Chondrocyte (in vitro differentiated cells): Measurements from ENCODE around the gene SLC28A1. TPM values are rescaled to one million over a fixed set of nuclear protein-coding genes. Genes with fewer than 3 reads are reported as not detected.

ENCODE experiments used
- DNase-seq: peaks from one replicate; pipeline ENCODE4 v3.0.0; 2021; ENCODE audit warnings: mixed read lengths, low spot score
- H3K27ac Mint-ChIP-seq: one replicate; pipeline ENCODE4 v1.8.0; 2021; ENCODE audit warnings: mild to moderate bottlenecking, moderate library complexity, mixed read lengths; ENCODE audit not compliant: unreplicated experiment
- H3K27me3 Mint-ChIP-seq: 2 replicates; pipeline ENCODE4 v1.8.0; 2021; ENCODE audit warnings: low read depth, mixed read lengths
- H3K36me3 Mint-ChIP-seq: 2 replicates; pipeline ENCODE4 v1.8.0; 2021; ENCODE audit warnings: low read depth, mixed read lengths
- H3K4me1 Mint-ChIP-seq: 2 replicates; pipeline ENCODE4 v1.8.0; 2021; ENCODE audit warnings: low read depth, mild to moderate bottlenecking, mixed read lengths
- H3K4me3 Mint-ChIP-seq: one replicate; pipeline ENCODE4 v1.8.0; 2021; ENCODE audit warnings: mild to moderate bottlenecking, moderate library complexity, mixed read lengths; ENCODE audit not compliant: unreplicated experiment
- H3K9me3 Mint-ChIP-seq: 2 replicates; pipeline ENCODE4 v1.8.0; 2021; ENCODE audit warnings: low read depth, mixed read lengths
- total RNA-seq: library from RNA; stranded (reverse); gene quantifications from 3 replicates; pipeline ENCODE4 v1.2.1, GENCODE V29; 2021
- TF ChIP-seq, protein P1 (sequence below): fragments of 200-600 bp; sonication (generic); IDR thresholded peaks from 2 replicates; pipeline ENCODE4 v1.5.0; 2021; ENCODE audit warnings: antibody characterized with exemption, mild to moderate bottlenecking, moderate library complexity

Gene SLC28A1
- total RNA-seq, 1 donor from 2014 or later, result not detected

DNA sequence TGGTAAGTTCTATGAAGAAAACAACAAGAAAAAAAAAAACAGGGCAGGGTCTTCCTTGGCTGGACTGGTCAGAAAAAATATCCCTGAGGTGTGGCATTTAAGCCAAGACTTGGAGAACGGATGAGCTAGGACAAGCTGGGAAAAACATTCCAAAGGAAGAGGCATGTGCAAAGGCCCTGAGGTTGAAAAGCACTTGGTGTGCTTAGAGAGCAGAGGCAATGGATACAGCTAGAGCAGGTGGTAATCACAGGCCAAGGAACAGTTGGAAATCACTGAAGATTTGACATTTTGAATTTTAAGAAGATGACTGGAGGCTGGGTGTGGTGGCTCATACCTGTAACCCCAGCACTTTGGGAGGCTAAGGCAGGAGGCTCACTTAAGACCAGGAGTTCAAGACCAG is 54.3 kb downstream of the SLC28A1 start:
- H3K27me3 Mint-ChIP-seq, result peaks cover 6% of the 10 kb centered on the region
- H3K4me3 Mint-ChIP-seq, result no peak overlapping the region
- H3K27ac Mint-ChIP-seq, result no peak overlapping the region
- DNase-seq, result no peak
- H3K9me3 Mint-ChIP-seq, result no peaks in the 10 kb centered on the region
- TF ChIP-seq, protein P1, sequence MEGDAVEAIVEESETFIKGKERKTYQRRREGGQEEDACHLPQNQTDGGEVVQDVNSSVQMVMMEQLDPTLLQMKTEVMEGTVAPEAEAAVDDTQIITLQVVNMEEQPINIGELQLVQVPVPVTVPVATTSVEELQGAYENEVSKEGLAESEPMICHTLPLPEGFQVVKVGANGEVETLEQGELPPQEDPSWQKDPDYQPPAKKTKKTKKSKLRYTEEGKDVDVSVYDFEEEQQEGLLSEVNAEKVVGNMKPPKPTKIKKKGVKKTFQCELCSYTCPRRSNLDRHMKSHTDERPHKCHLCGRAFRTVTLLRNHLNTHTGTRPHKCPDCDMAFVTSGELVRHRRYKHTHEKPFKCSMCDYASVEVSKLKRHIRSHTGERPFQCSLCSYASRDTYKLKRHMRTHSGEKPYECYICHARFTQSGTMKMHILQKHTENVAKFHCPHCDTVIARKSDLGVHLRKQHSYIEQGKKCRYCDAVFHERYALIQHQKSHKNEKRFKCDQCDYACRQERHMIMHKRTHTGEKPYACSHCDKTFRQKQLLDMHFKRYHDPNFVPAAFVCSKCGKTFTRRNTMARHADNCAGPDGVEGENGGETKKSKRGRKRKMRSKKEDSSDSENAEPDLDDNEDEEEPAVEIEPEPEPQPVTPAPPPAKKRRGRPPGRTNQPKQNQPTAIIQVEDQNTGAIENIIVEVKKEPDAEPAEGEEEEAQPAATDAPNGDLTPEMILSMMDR, result no peak
- no peaks in the 10 kb centered on the region for H3K4me1 Mint-ChIP-seq
- H3K36me3 Mint-ChIP-seq, result peaks cover 1% of the 10 kb centered on the region

DNA sequence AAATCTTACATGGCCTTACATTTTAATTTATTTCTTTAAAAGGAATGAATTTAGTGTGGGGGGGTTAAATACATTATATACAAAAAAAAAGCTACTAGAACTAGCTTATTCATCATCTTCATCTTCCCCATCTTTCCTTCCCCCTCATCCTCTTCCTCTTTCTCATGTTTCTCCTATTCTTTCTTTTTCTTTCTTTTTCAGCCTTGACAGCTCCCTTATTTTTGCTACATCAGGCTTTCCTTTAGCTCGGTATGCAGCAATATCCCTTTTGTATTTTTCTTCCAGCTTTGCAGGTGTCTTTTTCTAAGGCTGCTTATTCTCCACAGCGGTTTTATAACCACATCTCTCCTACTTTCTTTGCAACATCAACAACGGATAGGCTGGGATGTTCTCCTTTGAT is 55.9 kb downstream of the SLC28A1 start:
- DNase-seq, result no peak
- TF ChIP-seq, protein P1, result no peak
- Mint-ChIP-seq H3K4me3 (no peak overlapping the region), H3K9me3 (no peaks in the 10 kb centered on the region), H3K27ac (no peak overlapping the region), H3K4me1 (no peaks in the 10 kb centered on the region), H3K27me3 (peaks cover 6% of the 10 kb centered on the region), H3K36me3 (peaks cover 1% of the 10 kb centered on the region)

- H3K27ac Mint-ChIP-seq, result no peak overlapping the region
- H3K36me3 Mint-ChIP-seq, result peaks cover 1% of the 10 kb centered on the region
- DNase-seq, result no peak
- no peaks in the 10 kb centered on the region for H3K9me3 Mint-ChIP-seq
- H3K27me3 Mint-ChIP-seq, result peaks cover 6% of the 10 kb centered on the region
- TF ChIP-seq, protein P1, result no peak
- H3K4me1 Mint-ChIP-seq, result no peaks in the 10 kb centered on the region
- H3K4me3 Mint-ChIP-seq, result no peak overlapping the region
Measured at GRCh38 chr15:84942456-84942855, 58.0 kb downstream of the SLC28A1 start.

- Mint-ChIP-seq H3K27ac (no peak overlapping the region), H3K4me1 (peaks cover 18% of the 10 kb centered on the region), H3K27me3 (no peaks in the 10 kb centered on the region), H3K4me3 (no peak overlapping the region), H3K9me3 (no peaks in the 10 kb centered on the region), H3K36me3 (no peaks in the 10 kb centered on the region)
- DNase-seq, result no peak
- TF ChIP-seq, protein P1, result no peak
Measured at GRCh38 chr15:84944311-84944710, 59.8 kb downstream of the SLC28A1 start.

GRCh38 chr15:84944861-84945260 is 60.4 kb downstream of the SLC28A1 start:
- no peaks in the 10 kb centered on the region for H3K27me3 Mint-ChIP-seq
- no peaks in the 10 kb centered on the region for H3K9me3 Mint-ChIP-seq
- no peak for DNase-seq
- H3K27ac Mint-ChIP-seq, result no peak overlapping the region
- TF ChIP-seq, protein P1, result no peak
- H3K36me3 Mint-ChIP-seq, result no peaks in the 10 kb centered on the region
- peaks cover 21% of the 10 kb centered on the region for H3K4me1 Mint-ChIP-seq
- H3K4me3 Mint-ChIP-seq, result no peak overlapping the region
